ENCODE data around the gene C2orf42.
"Not testable (repeated sequence)": the region's sequence is repeated elsewhere in the genome, so short reads cannot be mapped to it uniquely, and the experiment has no call there.

The C2orf42 gene

DNA sequence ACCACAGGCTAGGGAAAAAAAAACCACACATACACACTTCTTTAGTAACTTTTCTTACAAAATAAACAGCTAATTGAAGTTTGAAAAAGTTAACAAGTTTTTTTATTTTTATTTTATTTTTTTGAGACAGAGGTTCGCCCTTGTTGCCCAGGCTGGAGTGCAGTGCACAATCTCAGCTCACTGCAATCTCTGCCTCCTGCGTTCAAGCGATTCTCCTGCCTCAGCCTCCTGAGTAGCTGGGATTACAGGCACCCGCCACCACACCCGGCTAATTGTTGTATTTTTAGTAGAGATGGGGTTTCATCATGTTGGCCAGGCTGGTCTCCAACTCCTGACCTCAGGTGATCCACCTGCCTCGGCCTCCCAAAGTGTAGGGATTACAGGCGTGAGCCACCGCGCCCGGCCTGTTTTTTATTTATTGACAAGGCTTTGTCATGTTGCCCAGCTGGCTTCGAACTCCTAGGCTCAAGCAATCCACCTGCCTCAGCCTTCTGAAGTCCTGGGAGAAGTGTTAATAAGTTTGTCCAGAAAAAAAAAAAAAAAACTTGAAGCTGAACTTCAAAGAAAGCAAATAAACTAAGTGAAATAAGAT lies 21.1 kb downstream of the C2orf42 start:
- DNase-seq = not testable (repeated sequence)

DNA sequence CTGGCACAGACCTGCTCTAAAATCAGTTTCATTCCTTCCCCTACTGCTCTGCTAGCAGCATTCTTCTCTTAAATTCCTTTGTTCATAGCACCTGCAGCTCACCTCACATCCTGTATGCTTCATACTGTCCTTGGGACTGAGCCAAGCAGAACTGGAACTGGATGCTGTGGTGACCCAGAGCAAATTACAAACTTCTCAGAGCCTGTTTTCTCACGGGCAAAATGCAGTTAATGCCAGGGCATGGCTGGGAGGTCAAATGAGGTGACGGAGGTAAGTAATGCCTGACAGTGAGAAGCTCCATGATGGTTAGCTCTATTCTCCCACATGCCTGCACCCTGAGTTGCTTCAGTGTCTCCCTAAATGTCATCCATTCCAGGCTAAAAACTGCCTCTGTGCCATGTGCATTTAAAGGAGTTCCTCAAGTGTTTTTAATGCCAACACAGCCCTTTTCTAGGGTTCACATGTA lies 29.7 kb downstream of the C2orf42 start:
- DNase-seq = no peak

DNA sequence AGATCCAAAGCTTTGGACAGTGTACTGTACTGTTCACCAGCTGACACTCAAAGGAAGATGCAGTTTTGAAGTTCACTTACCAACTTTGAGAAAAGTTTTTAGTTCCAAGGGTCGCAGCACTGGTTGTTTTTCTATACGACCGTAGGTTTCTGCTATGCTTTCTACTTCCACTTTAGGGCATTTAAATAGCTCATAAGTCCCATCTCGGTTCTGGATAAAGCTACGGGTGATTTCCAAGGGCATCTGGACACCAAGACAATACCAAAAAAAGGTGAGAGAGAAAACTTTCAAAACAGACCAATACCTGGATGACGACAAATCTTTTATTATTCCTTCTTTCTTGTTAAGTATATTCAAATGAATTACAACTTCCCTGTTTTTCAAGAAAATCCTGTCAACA lies 30.3 kb downstream of the C2orf42 start:
- no peak for DNase-seq

DNA sequence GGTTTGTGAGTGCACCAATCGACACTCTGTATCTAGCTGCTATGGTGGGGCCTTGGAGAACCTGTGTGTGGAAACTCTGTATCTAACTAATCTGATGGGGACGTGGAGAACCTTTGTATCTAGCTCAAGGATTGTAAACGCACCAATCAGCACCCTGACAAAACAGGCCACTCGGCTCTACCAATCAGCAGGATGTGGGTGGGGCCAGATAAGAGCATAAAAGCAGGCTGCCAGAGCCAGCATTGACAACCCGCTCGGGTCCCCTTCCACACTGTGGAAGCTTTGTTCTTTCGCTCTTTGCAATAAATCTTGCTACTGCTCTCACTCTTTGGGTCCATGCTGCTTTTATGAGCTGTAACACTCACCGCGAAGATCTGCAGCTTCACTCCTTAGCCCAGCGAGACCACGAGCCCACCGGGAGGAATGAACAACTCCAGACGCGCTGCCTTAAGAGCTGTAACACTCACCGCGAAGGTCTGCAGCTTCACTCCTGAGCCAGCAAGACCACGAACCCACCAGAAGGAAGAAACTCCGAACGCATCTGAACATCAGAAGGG lies 41.6 kb downstream of the C2orf42 start:
- not testable (repeated sequence) for DNase-seq

DNA sequence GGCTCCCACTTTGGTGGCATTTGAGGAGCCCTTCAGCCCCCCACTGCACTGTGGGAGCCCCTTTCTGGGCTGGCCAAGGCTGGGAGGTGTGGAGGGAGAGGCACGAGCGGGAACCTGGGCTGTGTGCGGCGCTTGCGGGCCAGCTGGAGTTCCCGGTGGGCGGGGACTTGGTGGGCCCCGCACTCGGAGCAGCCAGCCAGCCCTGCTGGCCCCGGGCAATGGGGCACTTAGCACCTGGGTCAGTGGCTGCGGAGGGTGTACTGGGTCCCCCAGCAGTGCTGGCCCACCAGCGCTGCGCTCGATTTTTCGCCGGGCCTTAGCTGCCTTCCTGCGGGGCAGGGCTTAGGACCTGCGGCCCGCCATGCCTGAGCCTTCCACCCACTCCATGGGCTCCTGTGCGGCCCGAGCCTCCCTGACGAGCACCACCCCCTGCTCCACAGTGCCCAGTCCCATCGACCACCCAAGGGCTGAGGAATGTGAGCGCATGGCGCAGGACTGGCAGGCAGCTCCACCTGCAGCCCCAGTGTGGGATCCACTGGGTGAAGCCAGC lies 42.5 kb downstream of the C2orf42 start:
- DNase-seq = not testable (repeated sequence)

DNA sequence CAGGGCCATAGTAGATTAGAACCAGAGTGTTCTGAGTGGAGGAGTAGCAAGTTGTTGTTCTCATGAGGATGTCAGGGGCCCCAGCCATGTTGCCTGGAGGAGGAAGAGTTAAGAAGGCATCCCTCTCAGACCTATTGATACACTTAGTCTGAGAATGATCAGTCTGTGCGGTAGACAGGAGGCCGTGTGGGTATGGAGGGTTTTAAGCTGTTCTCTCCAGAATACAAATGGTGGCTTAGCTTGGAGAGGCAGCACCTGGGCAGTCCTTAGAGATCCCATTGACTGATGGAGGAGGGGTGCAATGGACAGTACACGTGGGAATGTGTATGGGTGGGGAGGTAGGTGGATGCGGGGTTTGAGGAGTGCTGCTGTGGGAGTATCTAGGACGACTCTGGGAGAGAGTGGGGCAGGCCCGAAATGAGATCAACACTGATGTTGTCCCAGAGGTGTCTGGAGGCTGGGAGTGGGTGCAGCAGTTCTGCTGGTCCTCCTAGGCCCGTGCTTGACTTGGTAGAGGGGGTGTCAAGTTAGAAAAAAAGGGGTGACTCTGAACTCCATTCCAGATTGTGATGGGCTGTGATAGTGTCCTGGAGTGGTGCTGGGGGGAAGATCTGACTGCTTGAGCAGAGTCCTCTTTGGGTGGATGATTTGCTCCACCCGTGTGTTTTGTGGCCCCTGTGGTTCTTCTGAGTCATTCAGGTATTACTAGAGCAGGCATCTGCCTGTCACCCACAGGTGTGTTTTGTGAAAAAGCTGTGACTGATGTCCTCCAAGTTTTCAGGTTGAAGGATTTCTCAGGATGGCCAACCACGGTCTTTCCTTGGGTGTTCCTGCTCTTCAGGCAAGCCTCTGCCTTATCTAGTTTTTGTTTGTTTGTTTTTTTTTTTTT lies 44.7 kb downstream of the C2orf42 start:
- DNase-seq = no peak

DNA sequence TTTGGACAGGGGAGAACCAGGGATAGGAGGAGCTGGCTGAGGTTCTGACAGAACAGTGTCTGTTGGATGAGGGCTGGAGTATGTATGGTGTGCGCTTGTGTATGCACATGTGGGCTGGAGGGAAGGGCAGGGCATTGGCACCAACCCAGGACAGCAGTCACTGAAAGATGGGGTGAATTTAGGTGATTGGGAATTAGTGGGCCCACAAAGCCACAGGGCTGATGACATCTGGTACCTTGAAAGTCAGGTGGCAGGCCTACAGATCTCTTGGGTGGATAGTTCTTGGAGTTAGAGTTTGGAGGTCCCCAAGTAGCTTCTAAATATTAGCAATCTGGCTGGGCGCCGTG lies 45.7 kb downstream of the C2orf42 start:
- DNase-seq = no peak

DNA sequence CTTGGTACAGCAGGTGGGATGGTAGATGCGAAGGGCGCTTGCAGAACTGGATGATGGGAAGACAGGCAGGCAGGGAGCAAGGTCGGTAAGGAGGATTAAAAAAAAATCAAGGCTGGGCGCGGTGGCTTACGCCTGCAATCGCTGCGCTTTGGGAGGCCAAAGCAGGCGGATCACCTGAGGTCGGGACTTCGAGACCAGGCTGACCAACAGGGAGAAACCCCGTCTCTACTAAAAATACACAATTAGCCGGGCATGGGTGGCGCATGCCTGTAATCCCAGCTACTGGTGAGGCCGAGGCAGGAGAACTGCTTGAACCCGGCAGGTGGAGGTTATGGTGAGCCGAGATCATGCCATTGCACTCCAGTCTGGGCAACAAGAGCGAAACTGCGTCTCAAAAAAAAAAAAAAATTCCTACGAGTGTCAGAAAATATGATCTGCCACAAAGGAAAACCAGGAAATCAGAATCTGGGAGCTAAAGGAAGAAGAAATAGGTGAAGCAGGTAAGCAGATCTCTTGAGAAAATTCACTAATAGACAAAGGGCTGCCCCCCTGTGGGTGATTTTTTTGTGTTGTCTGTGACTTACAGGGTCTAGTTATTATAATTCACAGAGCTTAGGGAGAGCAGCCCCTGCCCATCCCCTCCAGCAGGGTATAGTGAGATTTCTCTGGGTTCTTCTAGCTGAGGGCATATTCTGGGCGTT lies 46.2 kb downstream of the C2orf42 start:
- DNase-seq = no peak

DNA sequence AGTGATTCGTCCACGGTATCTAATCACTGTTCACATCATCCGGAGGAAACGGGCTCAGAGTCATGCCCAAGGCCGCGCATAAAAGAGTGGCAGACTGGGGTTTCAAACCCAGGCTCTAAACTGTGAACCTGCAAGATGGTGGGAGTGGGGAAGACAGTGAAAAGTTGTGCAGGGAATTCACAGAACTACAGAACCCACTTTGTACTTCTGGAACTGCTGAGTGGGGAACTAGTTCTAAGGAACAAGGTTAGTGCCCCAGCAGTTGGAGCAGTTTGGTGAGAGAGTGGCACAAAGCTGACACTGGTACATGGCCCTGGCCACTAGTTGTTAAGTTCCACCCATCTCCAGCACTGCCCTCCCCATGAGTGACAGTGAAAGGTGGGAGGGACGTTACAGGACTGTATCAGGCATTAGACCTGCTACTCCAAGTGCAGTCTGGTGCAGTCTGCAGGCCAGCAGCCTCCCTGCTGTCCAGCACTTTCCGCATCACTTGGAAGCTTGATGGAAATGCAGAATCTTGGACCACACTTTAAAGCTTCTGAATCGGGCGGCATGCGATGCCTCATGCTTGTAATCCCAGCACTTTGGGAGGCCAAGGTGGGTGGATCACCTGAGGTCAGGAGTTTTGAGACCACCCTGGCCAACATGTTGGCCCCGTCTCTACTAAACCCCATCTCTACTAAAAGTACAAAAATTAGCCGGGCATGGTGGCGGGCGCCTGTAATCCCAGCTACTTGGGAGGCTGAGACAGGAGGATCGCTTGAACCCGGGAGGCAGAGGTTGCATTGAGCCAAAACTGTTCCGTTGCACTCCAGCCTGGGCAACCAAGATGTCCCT lies 47.3 kb downstream of the C2orf42 start:
- DNase-seq = no peak

DNA sequence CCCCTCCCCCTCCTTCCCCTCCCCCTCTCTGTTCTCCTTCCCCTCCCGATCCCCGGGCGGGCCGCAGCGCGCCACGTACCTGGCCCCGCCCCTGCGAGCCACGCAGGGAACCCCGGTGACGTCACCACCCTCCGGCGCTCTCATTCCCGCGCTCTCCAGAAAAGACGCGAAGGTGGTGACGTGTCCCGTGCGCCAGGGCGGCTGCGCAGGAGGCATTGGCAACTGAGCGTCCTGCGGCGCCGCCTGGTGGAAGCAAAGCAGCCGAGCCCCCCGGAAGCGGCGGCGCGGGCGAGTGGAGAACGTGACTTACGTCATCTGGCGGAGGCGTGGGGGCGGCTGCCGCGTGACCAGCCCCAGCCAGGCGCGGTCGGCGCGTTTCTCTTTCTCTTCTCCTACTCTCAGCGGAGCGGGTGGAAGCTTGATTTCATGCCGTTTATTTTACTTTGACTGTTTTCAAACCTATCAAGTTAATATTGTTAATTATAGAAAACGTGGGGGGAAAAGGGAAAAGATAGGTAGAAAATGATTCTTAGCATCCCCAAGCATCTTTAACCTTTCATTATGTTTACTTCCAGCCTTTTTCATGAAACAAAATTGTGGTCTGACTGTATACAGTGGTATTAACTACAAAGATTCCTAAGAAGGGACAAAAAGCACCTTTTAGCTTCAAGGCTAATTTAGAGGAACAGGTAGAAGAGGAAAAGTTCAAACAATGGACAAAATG lies 48.1 kb downstream of the C2orf42 start:
- peak; percentile 93 for DNase-seq

DNA sequence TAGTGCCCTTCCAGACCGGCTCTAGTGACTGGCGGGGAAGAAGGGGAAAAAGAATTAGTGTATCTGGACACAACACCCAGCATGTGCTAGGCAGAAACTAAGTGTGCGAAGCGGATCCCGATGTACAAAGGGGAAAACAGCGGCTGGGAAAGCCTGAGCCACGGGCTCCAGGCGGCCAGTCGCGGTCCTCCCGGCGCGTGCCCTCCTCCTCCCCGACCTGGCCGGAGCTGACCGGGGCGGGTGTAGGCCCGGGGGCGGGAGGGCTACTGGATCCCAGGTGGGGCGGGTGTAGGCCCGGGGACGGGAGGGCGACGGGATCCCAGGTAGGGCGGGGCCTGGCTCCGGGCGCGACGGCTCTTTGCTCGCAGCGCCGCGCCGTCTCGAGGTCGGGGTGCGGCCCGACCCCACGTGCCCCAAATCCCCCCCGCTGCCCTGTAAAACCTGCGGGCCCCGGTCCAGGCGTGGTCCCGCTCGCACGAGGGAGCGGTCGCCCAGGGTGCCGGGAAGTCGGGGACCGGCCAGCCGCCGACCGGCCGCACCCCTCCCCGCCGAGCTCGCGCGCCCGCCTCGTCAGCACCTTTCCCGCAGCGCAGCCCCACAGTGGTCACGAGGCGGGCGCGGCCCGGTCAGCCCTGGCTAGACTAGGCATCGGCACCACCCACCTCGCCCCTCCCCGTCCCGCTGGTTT lies 48.8 kb downstream of the C2orf42 start:
- no peak for DNase-seq

DNA sequence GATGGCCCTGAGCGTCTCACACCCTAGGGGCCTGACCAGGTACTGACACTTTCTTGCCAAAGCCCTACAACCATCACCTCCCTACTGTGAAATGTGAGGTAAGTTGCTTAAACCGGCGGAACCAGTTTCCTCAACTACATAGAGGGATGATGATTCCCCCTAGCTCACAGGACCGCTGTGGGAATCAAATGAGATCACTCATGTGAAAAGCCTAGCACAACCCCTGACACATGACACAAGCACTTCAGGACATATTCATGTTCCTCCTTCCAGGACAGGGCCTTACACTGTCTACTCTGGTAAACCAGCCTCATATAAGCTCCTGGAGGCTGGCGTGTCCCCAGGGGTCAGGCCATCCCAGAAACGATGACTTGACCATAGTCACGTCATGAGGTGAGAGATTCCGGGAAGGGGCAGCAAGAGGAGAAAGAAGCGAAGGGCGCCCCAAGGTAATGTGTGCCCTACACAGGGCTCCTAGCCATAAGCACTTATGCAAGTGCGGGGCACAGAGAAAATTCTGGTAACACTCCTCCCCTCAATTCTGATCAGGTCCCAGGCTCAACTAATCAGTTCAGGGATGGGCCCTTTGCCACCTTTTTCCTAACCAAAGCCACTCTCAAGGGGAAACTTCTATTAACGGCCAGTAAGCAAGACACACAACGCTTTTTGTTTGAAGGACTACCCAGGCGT lies 49.5 kb downstream of the C2orf42 start:
- DNase-seq = no peak

DNA sequence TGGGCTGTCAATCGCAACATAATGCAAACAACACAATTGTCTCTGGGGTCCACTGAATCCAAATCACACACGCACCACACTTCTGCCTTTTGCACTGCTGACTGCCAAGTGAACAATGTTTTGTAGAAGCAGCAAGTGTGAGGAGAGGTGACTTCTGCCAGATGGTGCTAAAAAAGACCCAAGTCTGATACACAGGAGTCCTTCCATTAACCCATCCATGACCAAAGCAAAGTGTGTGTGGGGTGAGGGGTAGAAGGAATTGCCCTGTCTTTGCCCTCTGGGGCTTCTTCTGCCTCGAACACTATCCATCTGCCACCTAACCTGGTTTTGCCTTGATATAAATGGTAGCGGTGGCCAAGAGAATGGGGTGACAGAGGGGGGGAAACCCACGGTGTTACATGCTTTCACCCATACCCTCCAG lies 50.0 kb downstream of the C2orf42 start:
- DNase-seq = no peak

DNA sequence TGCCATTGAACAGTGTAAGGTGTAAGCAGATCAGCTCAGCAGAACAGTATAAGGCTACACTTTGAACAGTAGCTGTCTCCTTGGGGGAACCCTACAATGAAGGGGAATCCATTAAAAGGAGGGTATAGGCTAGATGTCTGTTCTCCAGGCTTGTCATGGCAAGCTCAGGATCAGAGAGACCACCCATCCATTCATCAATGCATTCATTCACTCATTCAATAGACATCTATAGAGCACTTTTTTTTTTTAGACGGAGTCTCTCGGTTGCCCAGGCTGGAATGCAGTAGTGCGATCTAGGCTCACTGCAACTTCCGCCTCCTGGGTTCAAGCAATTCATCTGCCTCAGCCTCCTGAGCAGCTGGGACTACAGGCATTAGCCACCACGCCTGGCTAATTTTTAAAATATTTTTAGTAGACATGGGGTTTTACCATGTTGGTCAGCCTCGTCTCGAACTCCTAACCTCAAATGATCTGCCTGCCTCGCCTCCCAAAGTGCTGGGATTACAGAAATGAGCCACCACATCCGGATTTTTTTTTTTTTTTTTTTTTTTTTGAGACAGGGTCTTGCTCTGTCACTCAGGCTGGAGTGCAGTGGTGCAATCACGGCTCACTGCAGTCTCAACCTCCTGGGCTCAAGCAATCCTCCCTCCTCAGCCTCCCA lies 56.4 kb downstream of the C2orf42 start:
- DNase-seq = not testable (repeated sequence)

DNA sequence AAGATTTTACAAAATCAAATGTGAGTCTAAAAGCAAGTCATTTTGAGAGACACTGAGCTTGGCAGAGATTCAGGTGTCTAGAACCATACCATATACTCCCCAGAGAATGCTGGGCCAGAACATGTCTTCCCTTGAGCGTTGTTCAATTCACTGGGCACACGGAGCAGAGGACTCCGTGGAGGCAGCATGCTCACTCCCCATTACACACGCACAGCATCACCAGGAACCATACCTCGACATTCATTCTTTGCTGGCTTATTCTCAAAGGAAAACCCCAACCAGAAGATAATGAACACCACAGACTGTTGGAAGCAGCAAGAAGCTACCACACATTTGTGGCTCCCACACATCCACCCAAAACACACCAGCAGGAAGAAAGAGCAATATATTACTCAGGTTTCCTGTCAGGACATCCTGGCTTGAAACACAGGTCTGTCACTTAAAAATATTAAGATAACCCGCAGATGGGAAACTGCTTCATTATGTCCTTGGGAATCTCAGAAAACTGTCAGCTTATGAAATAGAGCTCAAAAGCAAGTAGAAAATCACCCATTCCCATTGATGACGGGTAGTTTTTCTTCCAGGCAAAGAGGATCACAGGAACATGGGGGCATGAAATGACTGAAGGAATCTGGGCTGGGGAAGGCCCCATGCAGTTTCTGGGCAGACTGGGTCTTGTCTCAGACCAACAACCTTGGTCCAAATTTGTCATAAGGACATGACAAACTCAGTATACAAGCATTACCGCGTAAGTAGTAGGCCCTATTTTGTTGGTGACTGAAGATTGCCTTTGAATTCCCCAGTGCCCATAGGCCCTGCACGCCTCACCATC lies 57.1 kb downstream of the C2orf42 start:
- DNase-seq = no peak

DNA sequence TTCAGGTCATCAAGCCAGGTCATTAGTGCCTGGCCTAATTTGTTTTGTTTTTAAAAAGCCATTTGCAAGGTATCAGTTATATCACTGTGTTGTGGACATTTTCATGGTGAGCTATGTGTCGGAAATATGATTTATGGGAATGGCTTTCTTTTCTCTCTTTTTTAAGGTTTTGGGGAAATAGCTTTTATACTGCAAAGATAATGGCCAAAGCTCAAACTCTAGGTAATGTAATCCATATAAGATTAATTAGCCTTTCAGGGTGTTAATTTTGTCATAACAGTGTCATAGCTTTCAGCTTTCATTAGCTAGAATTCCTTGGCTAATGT lies 57.7 kb downstream of the C2orf42 start:
- no peak for DNase-seq

DNA sequence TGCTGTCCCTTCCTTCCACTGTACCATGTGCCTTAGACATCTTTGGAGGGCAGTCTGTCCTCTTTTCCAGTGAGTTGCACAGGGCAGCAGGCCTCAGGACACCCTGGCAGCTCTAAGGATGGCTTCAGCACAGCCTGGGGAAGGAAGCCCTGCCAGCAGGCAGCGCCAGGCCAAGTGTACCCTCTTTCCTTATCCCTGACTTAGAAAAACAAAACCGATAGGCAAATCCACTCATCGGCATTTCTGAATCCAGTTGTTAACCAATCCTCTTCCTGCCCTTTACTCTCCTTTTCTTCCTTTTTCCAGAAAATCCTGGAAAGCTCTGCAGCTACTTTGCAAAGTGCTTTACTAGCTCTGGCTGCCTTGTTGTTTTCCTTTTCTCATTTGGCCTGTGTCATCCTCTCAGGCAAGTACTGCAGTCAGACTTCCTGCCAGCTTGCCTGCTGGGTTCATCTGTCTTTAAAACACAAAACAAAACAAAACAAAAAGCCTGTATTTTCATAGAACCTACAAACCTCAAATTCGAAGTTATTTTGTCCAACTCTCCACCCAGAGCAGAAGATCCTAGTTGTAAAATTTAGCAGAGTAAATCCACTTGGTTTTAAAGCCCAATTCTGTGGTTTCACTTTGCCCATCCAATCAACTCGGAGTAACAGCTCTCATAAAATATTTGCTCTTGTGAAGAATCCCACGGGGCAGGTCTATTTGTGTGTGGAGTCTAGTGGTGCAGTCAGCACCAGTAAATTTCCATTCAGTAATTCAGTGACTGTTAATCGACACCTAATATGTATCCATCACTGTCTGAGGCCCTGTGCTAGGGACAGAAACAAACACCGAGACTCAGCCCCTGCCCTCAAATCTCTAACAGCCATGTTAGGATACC lies 58.3 kb downstream of the C2orf42 start:
- peak; percentile 42 for DNase-seq

All from NCI-H2081 treated with DMSO at 0.1 percent for 48 hours (cell line).